Hepatocyte (in vitro differentiated cells): ENCODE results near the gene EGLN1. TPM values are rescaled to one million over a fixed set of nuclear protein-coding genes. Genes with fewer than 3 reads are reported as not detected.

Source experiments
- DNase-seq: peaks from one replicate; pipeline ENCODE4 v3.0.0-alpha.2; 2016; ENCODE audit warnings: low spot score
- H2AFZ ChIP-seq: fragments of 200-600 bp; sonication (generic); 2 replicates; pipeline ENCODE4 v1.6.0; 2016; ENCODE audit warnings: antibody characterized with exemption, mild to moderate bottlenecking
- H3K27ac ChIP-seq: fragments of 200-600 bp; sonication (generic); 2 replicates; pipeline ENCODE4 v1.5.1; 2016; ENCODE audit warnings: mild to moderate bottlenecking
- H3K27me3 ChIP-seq: fragments of 200-600 bp; sonication (generic); 2 replicates; pipeline ENCODE4 v1.6.1; 2016
- H3K36me3 ChIP-seq: fragments of 200-600 bp; sonication (generic); replicated peaks from 2 replicates; pipeline ENCODE4 v1.5.1; 2016; ENCODE audit warnings: low read depth; ENCODE audit not compliant: insufficient read depth
- H3K4me1 ChIP-seq: fragments of 200-600 bp; sonication (generic); 2 replicates; pipeline ENCODE4 v1.5.1; 2016; ENCODE audit warnings: mild to moderate bottlenecking, moderate library complexity; ENCODE audit not compliant: insufficient read depth
- H3K4me2 ChIP-seq: fragments of 200-600 bp; sonication (generic); 2 replicates; pipeline ENCODE4 v1.6.0; 2016
- H3K4me3 ChIP-seq: fragments of 200-600 bp; sonication (generic); 2 replicates; pipeline ENCODE4 v1.5.1; 2016; ENCODE audit warnings: mild to moderate bottlenecking
- H3K79me2 ChIP-seq: fragments of 200-600 bp; sonication (generic); 2 replicates; pipeline ENCODE4 v1.6.0; 2017; ENCODE audit warnings: mild to moderate bottlenecking
- H3K9me2 ChIP-seq: fragments of 200-600 bp; sonication (generic); replicated peaks from 2 replicates; pipeline ENCODE4 v1.6.0; 2017; ENCODE audit warnings: mild to moderate bottlenecking; ENCODE audit not compliant: insufficient read depth
- H3K9me3 ChIP-seq: fragments of 200-600 bp; sonication (generic); 2 replicates; pipeline ENCODE4 v1.5.1; 2016; ENCODE audit warnings: low read depth, mild to moderate bottlenecking
- H4K20me1 ChIP-seq: fragments of 200-600 bp; sonication (generic); 2 replicates; pipeline ENCODE4 v1.6.0; 2016; ENCODE audit warnings: mild to moderate bottlenecking; ENCODE audit not compliant: insufficient read depth, poor library complexity, severe bottlenecking
- EZH2 ChIP-seq: fragments of 200-600 bp; sonication (generic); IDR thresholded peaks from 2 replicates; pipeline ENCODE4 v1.6.1; 2016; ENCODE audit warnings: antibody characterized with exemption, mild to moderate bottlenecking, borderline replicate concordance
- EZH2phosphoT487 ChIP-seq: fragments of 200-600 bp; sonication (generic); IDR thresholded peaks from one replicate; pipeline ENCODE4 v1.6.1; 2018; ENCODE audit warnings: antibody characterized with exemption, mild to moderate bottlenecking, low read depth, moderate library complexity; ENCODE audit not compliant: unreplicated experiment, severe bottlenecking
- WGBS: methylation state at CpG from one replicate; pipeline ENCODE4 v1.1.6; 2016; ENCODE audit warnings: low lambda C conversion rate; ENCODE audit errors: missing lambda C conversion rate; 5-methylcytosine and 5-hydroxymethylcytosine counted together
- polyA plus RNA-seq: library from polyadenylated mRNA; unstranded; fragments of >200 nt; fragmentation: Nextera tagmentation; extraction: Ambion mirVana; gene quantifications from 2 replicates; pipeline ENCODE4 v1.2.1, GENCODE V29; 2016
- total RNA-seq: library from RNA; depleted of rRNA; stranded (reverse); fragments of >200 nt; gene quantifications from 2 replicates; pipeline ENCODE4 v1.2.3, GENCODE V29; 2014
- TF ChIP-seq, protein P1 (sequence below): fragments of 200-600 bp; sonication (generic); IDR thresholded peaks from 2 replicates; pipeline ENCODE4 v1.5.1; 2016; ENCODE audit warnings: antibody characterized with exemption, mild to moderate bottlenecking; ENCODE audit not compliant: poor library complexity

Gene EGLN1
- total and polyA plus RNA-seq, 2 experiments from 2014 or later: 20.5 to 36.5 TPM

DNA sequence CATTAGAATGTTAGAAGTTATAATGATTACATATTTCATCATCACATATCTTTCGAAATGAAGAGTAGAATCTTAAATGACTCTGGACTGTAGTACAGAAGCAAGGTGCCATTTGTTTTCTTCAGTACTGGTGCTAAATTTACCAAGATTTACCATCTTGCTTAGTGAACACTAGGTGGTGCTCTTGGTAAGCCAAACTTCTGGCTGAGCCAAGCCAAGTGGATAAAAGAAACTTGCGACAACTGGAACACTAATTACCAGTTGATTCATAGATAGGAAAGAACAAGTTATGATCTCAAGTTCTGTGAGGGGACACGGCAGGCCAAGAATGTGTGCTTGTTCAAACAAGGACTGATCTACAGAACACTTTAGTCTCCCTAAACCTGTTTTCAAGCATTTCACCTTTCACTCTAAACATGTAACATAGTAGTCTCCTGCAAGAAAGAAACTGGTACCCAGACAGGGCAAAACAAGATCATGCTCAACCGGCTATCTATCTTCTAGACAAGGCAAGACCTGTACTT is 64.2 kb downstream of the EGLN1 start:
- Histone ChIP-seq H3K9me2 (no peaks in the 10 kb centered on the region), H2AFZ (no peak overlapping the region), H3K4me3 (no peak overlapping the region), H3K4me1 (no peaks in the 10 kb centered on the region), H3K79me2 (no peaks in the 10 kb centered on the region), H3K27ac (peak overlapping the region; percentile 13), H3K9me3 (no peaks in the 10 kb centered on the region), H3K36me3 (no peaks in the 10 kb centered on the region), H3K27me3 (no peaks in the 10 kb centered on the region), H3K4me2 (peak overlapping the region; percentile 24), H4K20me1 (no peaks in the 10 kb centered on the region)
- WGBS: 21% methylated on average over 4 of the region's 4 CpGs
- no peak for TF ChIP-seq EZH2phosphoT487
- TF ChIP-seq, protein P1, sequence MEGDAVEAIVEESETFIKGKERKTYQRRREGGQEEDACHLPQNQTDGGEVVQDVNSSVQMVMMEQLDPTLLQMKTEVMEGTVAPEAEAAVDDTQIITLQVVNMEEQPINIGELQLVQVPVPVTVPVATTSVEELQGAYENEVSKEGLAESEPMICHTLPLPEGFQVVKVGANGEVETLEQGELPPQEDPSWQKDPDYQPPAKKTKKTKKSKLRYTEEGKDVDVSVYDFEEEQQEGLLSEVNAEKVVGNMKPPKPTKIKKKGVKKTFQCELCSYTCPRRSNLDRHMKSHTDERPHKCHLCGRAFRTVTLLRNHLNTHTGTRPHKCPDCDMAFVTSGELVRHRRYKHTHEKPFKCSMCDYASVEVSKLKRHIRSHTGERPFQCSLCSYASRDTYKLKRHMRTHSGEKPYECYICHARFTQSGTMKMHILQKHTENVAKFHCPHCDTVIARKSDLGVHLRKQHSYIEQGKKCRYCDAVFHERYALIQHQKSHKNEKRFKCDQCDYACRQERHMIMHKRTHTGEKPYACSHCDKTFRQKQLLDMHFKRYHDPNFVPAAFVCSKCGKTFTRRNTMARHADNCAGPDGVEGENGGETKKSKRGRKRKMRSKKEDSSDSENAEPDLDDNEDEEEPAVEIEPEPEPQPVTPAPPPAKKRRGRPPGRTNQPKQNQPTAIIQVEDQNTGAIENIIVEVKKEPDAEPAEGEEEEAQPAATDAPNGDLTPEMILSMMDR: peak; percentile 80
- DNase-seq: peak; percentile 79

DNA sequence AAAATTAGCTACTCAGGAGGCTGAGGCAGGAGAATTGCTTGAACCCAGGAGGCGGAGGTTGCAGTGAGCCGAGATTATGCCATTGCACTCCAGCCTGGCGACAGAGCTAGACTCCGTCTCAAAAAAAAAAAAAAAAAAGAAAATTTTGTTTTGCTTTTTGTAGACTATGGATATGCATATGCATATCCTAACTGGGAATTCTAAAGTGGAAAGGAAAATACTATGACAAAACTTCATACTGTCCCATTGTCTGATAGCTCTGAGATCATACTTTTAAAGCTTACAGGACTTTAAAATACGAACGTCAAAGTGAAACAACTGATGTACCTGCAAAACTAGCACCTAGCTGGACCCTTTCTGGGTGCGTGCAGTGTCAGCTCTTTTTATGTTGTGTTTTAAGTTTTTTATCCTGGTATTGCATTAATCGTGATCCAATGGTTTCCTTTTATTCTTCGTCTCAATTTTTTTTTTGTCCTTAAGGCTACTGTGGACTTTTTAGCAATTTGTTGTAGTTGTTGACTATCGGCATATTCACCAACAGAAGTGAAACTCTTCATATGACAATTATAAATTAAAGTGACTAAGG is 64.8 kb downstream of the EGLN1 start:
- Histone ChIP-seq H3K4me2 (no peak overlapping the region), H4K20me1 (no peaks in the 10 kb centered on the region), H2AFZ (no peak overlapping the region), H3K9me2 (no peaks in the 10 kb centered on the region), H3K79me2 (no peaks in the 10 kb centered on the region), H3K9me3 (no peaks in the 10 kb centered on the region), H3K27ac (no peak overlapping the region), H3K36me3 (no peaks in the 10 kb centered on the region), H3K4me3 (no peak overlapping the region), H3K4me1 (no peaks in the 10 kb centered on the region), H3K27me3 (no peaks in the 10 kb centered on the region)
- TF ChIP-seq EZH2: no peak
- TF ChIP-seq, protein P1: no peak
- TF ChIP-seq EZH2phosphoT487: no peak
- 86% methylated on average over 10 of the region's 10 CpGs for WGBS
- DNase-seq: no peak

DNA sequence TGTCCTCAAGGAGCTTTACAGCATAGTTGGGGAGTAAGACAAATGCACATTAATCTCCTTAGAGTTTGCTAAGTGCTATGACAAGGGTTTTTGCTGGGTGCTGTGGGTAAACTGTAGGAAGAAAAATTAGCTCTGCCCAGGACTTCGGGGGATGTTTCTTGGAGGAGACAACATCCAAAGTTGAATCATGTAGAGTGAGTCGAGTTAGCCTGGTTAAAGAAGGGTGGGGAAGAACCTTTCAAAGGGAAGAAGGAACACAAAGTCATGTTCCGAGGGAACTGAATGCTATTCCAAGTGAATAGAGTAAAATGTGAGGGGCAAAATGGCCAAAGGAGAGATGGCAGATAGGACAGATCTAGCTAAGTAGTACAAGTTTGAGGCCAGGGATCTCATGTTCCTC is 66.9 kb downstream of the EGLN1 start:
- H3K9me3 ChIP-seq: no peaks in the 10 kb centered on the region
- no peaks in the 10 kb centered on the region for H3K27me3 ChIP-seq
- peak overlapping the region; percentile 6 for H3K27ac ChIP-seq
- 91% methylated on average over 3 of the region's 3 CpGs for WGBS
- H3K9me2 ChIP-seq: no peaks in the 10 kb centered on the region
- H3K4me2 ChIP-seq: no peak overlapping the region
- no peak overlapping the region for H3K4me3 ChIP-seq
- H3K79me2 ChIP-seq: no peaks in the 10 kb centered on the region
- H3K36me3 ChIP-seq: no peaks in the 10 kb centered on the region
- no peak for DNase-seq
- H2AFZ ChIP-seq: no peak overlapping the region
- no peaks in the 10 kb centered on the region for H3K4me1 ChIP-seq
- H4K20me1 ChIP-seq: no peaks in the 10 kb centered on the region
- no peak for TF ChIP-seq EZH2phosphoT487
- no peak for TF ChIP-seq EZH2
- TF ChIP-seq, protein P1: no peak
